GM06990 (cell line): ENCODE measurements around the gene ADCY5.

Experiments used
- DNase-seq: peaks from one replicate; pipeline ENCODE4 v3.0.0-alpha.2; 2011; ENCODE audit not compliant: insufficient read length; ENCODE audit errors: extremely low read depth
- H3K27me3 ChIP-seq: replicated peaks from 2 replicates; pipeline ENCODE4 v1.6.0; 2011; ENCODE audit warnings: low read length; ENCODE audit not compliant: control insufficient read depth, insufficient read depth
- H3K36me3 ChIP-seq: 2 replicates; pipeline ENCODE4 v1.5.1; 2011; ENCODE audit warnings: low read length; ENCODE audit not compliant: control insufficient read depth, insufficient read depth
- H3K4me3 ChIP-seq: replicated peaks from 2 replicates; pipeline ENCODE4 v1.5.1; 2011; ENCODE audit warnings: low read depth, mild to moderate bottlenecking, control low read depth, low read length
- TF ChIP-seq, protein P1 (sequence below): IDR thresholded peaks from 2 replicates; pipeline ENCODE4 v1.5.1; 2011; ENCODE audit warnings: low read length, control low read depth, mild to moderate bottlenecking, inconsistent platforms; ENCODE audit not compliant: insufficient read depth, poor library complexity, severe bottlenecking

The ADCY5 gene

DNA sequence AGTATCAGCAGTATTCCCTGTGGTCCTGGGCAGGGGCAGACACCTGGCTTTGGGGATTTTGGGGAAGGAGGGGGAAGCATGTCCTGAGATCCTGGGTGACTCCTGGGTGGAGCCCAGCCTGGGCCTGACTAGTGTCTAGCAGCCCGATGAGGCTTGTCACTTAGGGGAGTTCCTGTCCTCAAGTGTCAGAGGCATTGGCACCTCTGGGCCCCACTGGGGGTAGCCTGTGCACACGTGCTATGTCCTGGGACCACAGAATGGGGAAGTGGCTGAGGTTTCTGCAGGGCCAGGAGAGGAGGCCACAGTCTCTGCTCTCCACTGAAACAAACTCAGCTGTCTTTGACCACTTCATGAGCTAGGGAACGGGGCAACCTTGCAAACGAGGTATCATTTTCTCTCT lies 31.5 kb upstream of the ADCY5 start:
- TF ChIP-seq, protein P1, sequence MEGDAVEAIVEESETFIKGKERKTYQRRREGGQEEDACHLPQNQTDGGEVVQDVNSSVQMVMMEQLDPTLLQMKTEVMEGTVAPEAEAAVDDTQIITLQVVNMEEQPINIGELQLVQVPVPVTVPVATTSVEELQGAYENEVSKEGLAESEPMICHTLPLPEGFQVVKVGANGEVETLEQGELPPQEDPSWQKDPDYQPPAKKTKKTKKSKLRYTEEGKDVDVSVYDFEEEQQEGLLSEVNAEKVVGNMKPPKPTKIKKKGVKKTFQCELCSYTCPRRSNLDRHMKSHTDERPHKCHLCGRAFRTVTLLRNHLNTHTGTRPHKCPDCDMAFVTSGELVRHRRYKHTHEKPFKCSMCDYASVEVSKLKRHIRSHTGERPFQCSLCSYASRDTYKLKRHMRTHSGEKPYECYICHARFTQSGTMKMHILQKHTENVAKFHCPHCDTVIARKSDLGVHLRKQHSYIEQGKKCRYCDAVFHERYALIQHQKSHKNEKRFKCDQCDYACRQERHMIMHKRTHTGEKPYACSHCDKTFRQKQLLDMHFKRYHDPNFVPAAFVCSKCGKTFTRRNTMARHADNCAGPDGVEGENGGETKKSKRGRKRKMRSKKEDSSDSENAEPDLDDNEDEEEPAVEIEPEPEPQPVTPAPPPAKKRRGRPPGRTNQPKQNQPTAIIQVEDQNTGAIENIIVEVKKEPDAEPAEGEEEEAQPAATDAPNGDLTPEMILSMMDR = no peak
- Histone ChIP-seq H3K27me3 (no peaks in the 10 kb centered on the region; the same call in 1 of the 2 replicates), H3K4me3 (no peak overlapping the region), H3K36me3 (no peaks in the 10 kb centered on the region)
- no peak for DNase-seq

DNA sequence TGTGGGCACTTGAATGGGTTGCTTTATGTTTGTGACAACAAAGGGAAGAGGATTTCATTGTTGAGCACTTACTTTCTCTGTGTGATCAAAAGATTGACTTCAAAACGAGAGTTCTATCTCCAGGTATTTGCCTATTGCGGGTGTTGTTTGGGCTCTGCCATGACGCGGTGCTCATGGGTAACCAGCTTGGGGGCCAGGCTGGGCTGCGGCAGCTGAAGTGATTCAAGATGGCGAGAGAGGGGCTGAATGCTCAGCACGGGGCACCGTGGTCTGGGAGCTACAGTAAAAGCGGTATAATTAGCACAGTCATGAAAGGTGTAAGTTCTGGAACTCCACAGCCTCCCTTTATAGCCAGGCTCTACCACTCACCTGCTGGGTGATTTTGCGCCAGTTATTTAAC lies 31.0 kb upstream of the ADCY5 start:
- TF ChIP-seq, protein P1 = no peak
- DNase-seq = no peak
- H3K36me3 ChIP-seq = no peaks in the 10 kb centered on the region
- peaks cover 1% of the 10 kb centered on the region for H3K27me3 ChIP-seq
- H3K4me3 ChIP-seq = no peak overlapping the region

DNA sequence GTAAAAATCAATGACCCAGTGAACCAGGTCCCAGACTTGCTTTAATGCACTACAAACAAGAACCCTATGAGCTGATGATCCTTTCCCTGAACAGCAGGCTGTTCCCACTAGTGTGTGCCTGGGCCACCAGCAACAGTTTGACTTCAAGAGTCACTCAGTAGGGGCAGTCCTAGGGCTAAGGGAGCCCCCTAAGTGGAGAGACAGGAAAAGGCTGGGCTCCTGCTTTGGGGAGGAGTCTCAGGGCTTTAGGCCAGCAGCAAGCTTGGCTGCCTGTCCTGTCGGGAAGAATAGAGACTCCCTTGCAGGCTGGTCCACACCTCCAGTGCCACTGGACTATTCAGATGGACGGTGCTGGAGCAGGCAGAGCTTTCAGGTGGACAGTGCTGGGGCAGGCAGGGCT lies 29.4 kb upstream of the ADCY5 start:
- peaks cover 2% of the 10 kb centered on the region for H3K27me3 ChIP-seq
- TF ChIP-seq, protein P1 = no peak
- H3K4me3 ChIP-seq = no peak overlapping the region
- DNase-seq = no peak
- no peaks in the 10 kb centered on the region for H3K36me3 ChIP-seq

DNA sequence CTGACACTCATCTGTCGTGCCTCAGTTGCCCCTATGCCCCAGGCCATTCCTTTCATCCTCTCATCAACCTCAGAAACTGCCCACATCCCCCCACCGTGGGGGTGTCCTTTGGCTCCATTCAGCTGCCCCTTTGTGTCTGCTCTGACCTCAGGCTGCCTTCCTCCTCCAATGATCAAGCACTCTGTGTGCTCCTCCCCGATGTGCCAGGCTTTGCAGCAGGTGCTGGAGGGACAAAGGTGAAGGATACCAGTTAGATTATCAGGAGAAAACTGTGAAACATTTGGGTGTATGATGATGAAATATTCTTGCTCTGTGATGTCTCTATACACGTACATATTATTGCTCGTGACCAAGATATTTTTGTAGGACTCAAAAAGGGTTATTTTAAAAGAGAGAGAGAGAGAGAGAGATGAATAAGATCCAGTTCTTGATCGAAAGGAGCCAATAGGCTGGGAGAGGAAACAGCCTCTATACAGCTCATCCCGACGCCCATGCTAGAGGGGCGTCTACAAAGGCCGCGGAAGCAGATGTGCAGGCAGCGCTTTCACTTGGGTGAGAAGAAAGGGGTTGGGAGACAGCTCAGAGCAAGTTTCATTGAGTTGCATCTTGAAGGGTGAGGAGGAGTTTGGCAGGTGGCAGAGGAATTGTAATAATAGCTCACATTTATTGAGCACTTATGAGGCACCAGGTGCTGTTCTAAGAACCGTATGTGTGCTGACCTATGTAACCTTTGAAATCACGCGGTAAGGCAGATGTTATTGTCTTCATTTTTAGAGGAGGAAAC lies 28.3 kb upstream of the ADCY5 start:
- Histone ChIP-seq H3K27me3 (peaks cover 2% of the 10 kb centered on the region), H3K36me3 (no peaks in the 10 kb centered on the region), H3K4me3 (no peak overlapping the region)
- TF ChIP-seq, protein P1 = no peak
- DNase-seq = no peak

DNA sequence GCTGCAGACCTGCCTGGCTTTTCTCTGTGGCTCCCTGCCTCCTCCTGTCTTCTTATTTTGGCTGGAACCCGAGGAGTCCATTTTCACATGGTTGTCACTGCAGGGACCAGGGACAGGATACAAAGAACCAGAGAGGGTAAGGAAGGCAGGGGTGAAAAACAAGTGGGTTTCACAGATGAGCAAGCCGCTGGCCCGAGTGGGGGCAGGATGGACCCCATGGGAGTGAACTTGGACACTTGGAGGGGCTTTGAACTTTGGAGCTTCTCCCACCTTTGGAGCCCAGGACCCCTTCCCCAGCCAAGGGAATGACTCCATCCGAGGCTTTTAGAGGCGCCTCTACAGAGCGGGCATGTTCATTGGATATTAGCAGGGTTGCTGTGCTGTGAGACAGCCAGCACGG lies 26.9 kb upstream of the ADCY5 start:
- TF ChIP-seq, protein P1 = no peak
- no peak for DNase-seq
- Histone ChIP-seq H3K4me3 (no peak overlapping the region), H3K27me3 (peaks cover 2% of the 10 kb centered on the region), H3K36me3 (no peaks in the 10 kb centered on the region)
